GM12878 (cell line): ENCODE results near the gene USH1G. TPM values are rescaled to one million over a fixed set of nuclear protein-coding genes. Genes with fewer than 3 reads are reported as not detected.

Source experiments
- ATAC-seq: fragments of 200-7000 bp; cut with Tn5 transposase; 3 replicates; pipeline ENCODE4 v1.9.1; 2020; ENCODE audit warnings: mild to moderate bottlenecking, moderate library complexity
- BruUV-seq: library from RNA; stranded (reverse); fragments of 400-500 nt; replicated peaks from 2 replicates; lab custom pipeline; 2021; lab: Mats Ljungman, UMichigan
- CTCF ChIA-PET: fragments of 300-600 bp; sonication (Branson Sonifier 250); formaldehyde crosslinking; extraction: SDS; loops from one replicate; lab custom pipeline; 2021; ENCODE audit warnings: inconsistent platforms; lab: Yijun Ruan, JAX
- POLR2A ChIA-PET: fragments of 350-600 bp; formaldehyde crosslinking; extraction: SDS; loops from one replicate; lab custom pipeline; 2021; ENCODE audit warnings: inconsistent platforms; lab: Charles Lee
- RAD21 ChIA-PET: fragments of 300-600 bp; sonication (Branson Sonifier 250); formaldehyde crosslinking; loops from one replicate; lab custom pipeline; 2023; ENCODE audit warnings: antibody characterized with exemption; ENCODE audit not compliant: unreplicated experiment; lab: Charles Lee
- SMC1A ChIA-PET: fragments of 300-600 bp; sonication (Branson Sonifier 250); formaldehyde crosslinking; loops from one replicate; lab custom pipeline; 2023; ENCODE audit not compliant: unreplicated experiment, uncharacterized antibody; lab: Charles Lee
- DNase-seq: peaks from one replicate; pipeline ENCODE4 v3.0.0-alpha.2; 2011; ENCODE audit warnings: low read depth, low spot score
- FAIRE-seq: peaks from 3 replicates; lab custom pipeline; 2011; peaks lifted over from hg19 to GRCh38; lab: Jason Lieb, UNC
- H2AFZ ChIP-seq: 2 replicates; pipeline ENCODE4 v1.6.0; 2011; ENCODE audit warnings: low read depth, low read length, control low read depth; ENCODE audit not compliant: control insufficient read depth
- H3K27ac ChIP-seq: 2 replicates; pipeline ENCODE4 v1.5.1; 2011; ENCODE audit warnings: control low read depth; ENCODE audit not compliant: control insufficient read depth, insufficient read depth
- H3K27me3 ChIP-seq, 2 experiments: replicated peaks in 1 of 2; 2 replicates each; pipeline versions ENCODE4 v1.6.0 to v1.6.1; 2011; ENCODE audit warnings: low read length in 1 of 2; ENCODE audit not compliant: control insufficient read depth in 2 of 2, insufficient read depth in 2 of 2
- H3K36me3 ChIP-seq, 2 experiments: 2 replicates each; pipeline ENCODE4 v1.5.1; 2011; ENCODE audit warnings: low read length in 1 of 2; ENCODE audit not compliant: control insufficient read depth in 2 of 2, insufficient read depth in 2 of 2
- H3K4me1 ChIP-seq: 2 replicates; pipeline ENCODE4 v1.6.1; 2011; ENCODE audit warnings: mild to moderate bottlenecking, low read length, moderate library complexity, mixed read lengths; ENCODE audit not compliant: control insufficient read depth, insufficient read depth
- H3K4me2 ChIP-seq: 2 replicates; pipeline ENCODE4 v1.6.0; 2011; ENCODE audit warnings: control low read depth; ENCODE audit not compliant: control insufficient read depth, insufficient read depth
- H3K4me3 ChIP-seq: fragments of 200-600 bp; sonication (generic); 2 replicates; pipeline ENCODE4 v1.5.1; 2016
- H3K79me2 ChIP-seq: 2 replicates; pipeline ENCODE4 v1.6.0; 2011; ENCODE audit warnings: low read length; ENCODE audit not compliant: control insufficient read depth, insufficient read depth
- H3K9ac ChIP-seq: 2 replicates; pipeline ENCODE4 v1.8.0; 2011; ENCODE audit warnings: low read length, control low read depth, mixed read lengths; ENCODE audit not compliant: control insufficient read depth, insufficient read depth
- H3K9me3 ChIP-seq: replicated peaks from 3 replicates; pipeline ENCODE4 v1.5.1; 2011; ENCODE audit warnings: mild to moderate bottlenecking, low read length; ENCODE audit not compliant: control insufficient read depth, insufficient read depth
- H4K20me1 ChIP-seq: 2 replicates; pipeline ENCODE4 v1.6.0; 2011; ENCODE audit not compliant: control insufficient read depth, insufficient read depth
- ATF2 ChIP-seq: IDR thresholded peaks from 2 replicates; pipeline ENCODE4 v1.6.1; 2012; ENCODE audit warnings: low read length, inconsistent platforms
- IKZF2 ChIP-seq, 2 experiments: fragments of 450-650 bp; IDR thresholded peaks; 2 replicates each; pipeline ENCODE4 v1.6.1; 2017; ENCODE audit warnings: mild to moderate bottlenecking in 2 of 2, moderate library complexity in 2 of 2
- IRF4 ChIP-seq: IDR thresholded peaks from 2 replicates; pipeline ENCODE4 v1.6.1; 2011; ENCODE audit warnings: low read depth, low read length
- MAX ChIP-seq: IDR thresholded peaks from 2 replicates; pipeline ENCODE4 v1.6.1; 2012; ENCODE audit warnings: low read depth, low read length, improper control_type of control experiment
- MTA3 ChIP-seq: IDR thresholded peaks from 2 replicates; pipeline ENCODE4 v1.6.1; 2012; ENCODE audit warnings: low read length, inconsistent platforms, borderline replicate concordance
- MYC ChIP-seq: IDR thresholded peaks from 2 replicates; pipeline ENCODE4 v1.6.1; 2011; ENCODE audit warnings: mild to moderate bottlenecking, low read length, moderate library complexity, inconsistent platforms; ENCODE audit not compliant: insufficient read depth, insufficient replicate concordance, insufficient read length, severe bottlenecking
- NFXL1 ChIP-seq: fragments of 450-650 bp; IDR thresholded peaks from 2 replicates; pipeline ENCODE4 v1.6.1; 2017; ENCODE audit warnings: antibody characterized with exemption, mild to moderate bottlenecking, borderline replicate concordance
- NFYB ChIP-seq: IDR thresholded peaks from 2 replicates; pipeline ENCODE4 v1.6.1; 2011; ENCODE audit warnings: low read depth, mild to moderate bottlenecking, low read length, improper control_type of control experiment, moderate library complexity; ENCODE audit not compliant: insufficient read depth
- WGBS: methylation state at CpG from one replicate; pipeline ENCODE4 v1.1.6; 2016; ENCODE audit warnings: low lambda C conversion rate; ENCODE audit not compliant: insufficient replicate concordance, insufficient coverage; ENCODE audit errors: missing lambda C conversion rate; 5-methylcytosine and 5-hydroxymethylcytosine counted together
- in situ Hi-C: fragments of 300-500 bp; cut with MboI; formaldehyde crosslinking; loops from 9 replicates; pipeline ENCODE4 v1.14.3; 2018; ENCODE audit warnings: mixed read lengths
- intact Hi-C: fragments of 100-400 bp; cut with micrococcal nuclease; formaldehyde crosslinking; loops from one replicate; pipeline ENCODE4 v1.14.2; 2022; ENCODE audit not compliant: unreplicated experiment
- polyA plus RNA-seq, 11 experiments: library from polyadenylated mRNA; depleted of rRNA in 4 of 11; unstranded in 6 of 11; stranded (reverse) in 5 of 11; fragments of >200 nt; fragmentation: Nextera tagmentation in 4 of 11; fragmentation: Illumina TruSeq in 1 of 11; extraction: Ambion mirVana in 4 of 11; extraction: Trizol in 1 of 11; gene quantifications; 1 replicate in 1 of 11; 2 replicates in 10 of 11; pipeline versions ENCODE4 v1.2.1 to v1.2.3, GENCODE V29; 2011 to 2016; ENCODE audit warnings: inconsistent platforms in 2 of 11, missing spikeins in 2 of 11, low read depth in 1 of 11
- total RNA-seq, 4 experiments: library from RNA; depleted of rRNA in 3 of 4; stranded (reverse); fragments of >200 nt in 3 of 4; fragmentation: Illumina TruSeq in 1 of 4; extraction: Trizol in 1 of 4; gene quantifications; 2 replicates each; pipeline versions ENCODE4 v1.2.1 to v1.2.3, GENCODE V29; 2013 to 2021
- TF ChIP-seq, protein P1 (sequence below): fragments of 450-650 bp; IDR thresholded peaks from 2 replicates; pipeline ENCODE4 v1.6.1; 2017; ENCODE audit warnings: mild to moderate bottlenecking, low read depth, inconsistent platforms; ENCODE audit not compliant: poor library complexity, severe bottlenecking

The USH1G gene
- total and polyA plus RNA-seq, 10 of the 15 experiments (the other 5 are each of a cell fraction or from before 2014, with no cell fraction given): 0.05 to 0.62 (median 0.09) TPM; not detected in 7

GRCh38 chr17:74877592-74878548 is 45.2 kb downstream of the USH1G start:
- ChIA-PET POLR2A (interaction anchor here (0.6 to 0.7 kb wide), 2 partner anchors 10 to 159 kb away, joined by 3 read pairs; no protein-coding TSS in a partner anchor), SMC1A (no interaction called here), RAD21 (no interaction called here), CTCF (interaction anchor here (0.9 to 1.3 kb wide), 2 partner anchors 13 to 80 kb away, joined by 3 to 4 read pairs; no protein-coding TSS in a partner anchor)
- no peak overlapping the region for H3K4me3 ChIP-seq
- H3K9me3 ChIP-seq: no peaks in the 10 kb centered on the region
- H2AFZ ChIP-seq: no peak overlapping the region; the same call in 1 of the 2 replicates
- no peak for FAIRE-seq
- no peaks in the 10 kb centered on the region for H4K20me1 ChIP-seq
- BruUV-seq: no TSS peak
- no peak for ATAC-seq
- no peaks in the 10 kb centered on the region for H3K27me3 ChIP-seq
- no peaks in the 10 kb centered on the region for H3K36me3 ChIP-seq
- peaks cover 2% of the 10 kb centered on the region; the same call in 1 of the 2 replicates for H3K79me2 ChIP-seq
- in situ Hi-C loops (no loop called here), intact Hi-C loops (no loop called here)
- no peak overlapping the region for H3K4me2 ChIP-seq
- 21% methylated on average over 19 of the region's 19 CpGs for WGBS
- H3K4me1 ChIP-seq: peaks cover 3% of the 10 kb centered on the region; the same call in 1 of the 2 replicates
- TF ChIP-seq MYC: no peak
- DNase-seq: no peak
- H3K27ac ChIP-seq: no peak overlapping the region
- H3K9ac ChIP-seq: no peak overlapping the region

DNA sequence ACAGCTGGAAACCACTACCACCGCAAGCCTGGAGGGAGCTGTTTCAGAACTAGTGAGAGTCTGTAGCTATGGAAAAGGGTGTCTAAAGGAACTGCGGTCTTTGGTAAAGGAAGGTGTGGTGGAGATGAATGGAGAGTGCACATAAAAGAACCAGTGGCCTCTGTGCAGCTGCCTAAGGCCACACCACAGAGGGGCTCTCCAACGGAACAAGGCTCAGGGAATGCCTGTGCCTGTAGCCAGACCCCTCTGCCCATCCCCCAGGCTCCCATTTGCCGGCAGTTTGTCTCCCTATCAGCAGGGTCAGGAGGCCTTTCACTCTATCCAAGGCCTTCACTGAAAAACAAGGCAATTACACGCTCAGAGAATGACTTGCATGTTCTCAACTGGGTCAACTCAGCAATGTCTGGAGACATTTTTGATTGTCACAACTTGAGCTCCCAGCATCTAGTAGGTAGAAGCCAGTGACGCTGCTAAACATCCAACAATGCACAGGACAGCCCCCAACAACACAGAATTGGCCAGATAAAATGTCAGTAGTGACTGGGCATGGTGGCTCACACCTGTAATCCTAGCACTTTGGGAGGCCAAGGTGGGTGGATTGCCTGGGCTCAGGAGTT is 47.0 kb downstream of the USH1G start:
- no peak for FAIRE-seq
- H4K20me1 ChIP-seq: no peaks in the 10 kb centered on the region
- POLR2A ChIA-PET: interaction anchor here (0.6 kb wide), 1 partner anchor 375 kb away, joined by 6 read pairs; no protein-coding TSS in a partner anchor
- no peak for ATAC-seq
- no peak overlapping the region for H3K4me2 ChIP-seq
- H3K9ac ChIP-seq: no peak overlapping the region
- RAD21 ChIA-PET: interaction anchor here (0.7 kb wide), 1 partner anchor 85 kb away, joined by 3 read pairs; no protein-coding TSS in a partner anchor
- intact Hi-C loops: no loop called here
- no TSS peak for BruUV-seq
- in situ Hi-C loops: no loop called here
- CTCF ChIA-PET: interaction anchor here (1.5 to 4.5 kb wide), 2 partner anchors 14 to 84 kb away, joined by 3 to 20 read pairs; no protein-coding TSS in a partner anchor
- peaks cover 13% of the 10 kb centered on the region for H3K4me1 ChIP-seq
- no peaks in the 10 kb centered on the region for H3K9me3 ChIP-seq
- H3K79me2 ChIP-seq: peaks cover 16% of the 10 kb centered on the region
- no peaks in the 10 kb centered on the region; a peak in 1 of 4 replicates for H3K36me3 ChIP-seq
- H3K4me3 ChIP-seq: no peak overlapping the region
- no peak overlapping the region for H3K27ac ChIP-seq
- no peaks in the 10 kb centered on the region for H3K27me3 ChIP-seq
- SMC1A ChIA-PET: interaction anchor here (0.9 kb wide), 1 partner anchor 85 kb away, joined by 4 read pairs; no protein-coding TSS in a partner anchor
- H2AFZ ChIP-seq: no peak overlapping the region
- DNase-seq: no peak
- 63% methylated on average over 6 of the region's 6 CpGs for WGBS
- no peak for TF ChIP-seq NFXL1
- no peak for TF ChIP-seq MTA3
- no peak for TF ChIP-seq MAX
- no peak for TF ChIP-seq ATF2
- TF ChIP-seq, protein P1, sequence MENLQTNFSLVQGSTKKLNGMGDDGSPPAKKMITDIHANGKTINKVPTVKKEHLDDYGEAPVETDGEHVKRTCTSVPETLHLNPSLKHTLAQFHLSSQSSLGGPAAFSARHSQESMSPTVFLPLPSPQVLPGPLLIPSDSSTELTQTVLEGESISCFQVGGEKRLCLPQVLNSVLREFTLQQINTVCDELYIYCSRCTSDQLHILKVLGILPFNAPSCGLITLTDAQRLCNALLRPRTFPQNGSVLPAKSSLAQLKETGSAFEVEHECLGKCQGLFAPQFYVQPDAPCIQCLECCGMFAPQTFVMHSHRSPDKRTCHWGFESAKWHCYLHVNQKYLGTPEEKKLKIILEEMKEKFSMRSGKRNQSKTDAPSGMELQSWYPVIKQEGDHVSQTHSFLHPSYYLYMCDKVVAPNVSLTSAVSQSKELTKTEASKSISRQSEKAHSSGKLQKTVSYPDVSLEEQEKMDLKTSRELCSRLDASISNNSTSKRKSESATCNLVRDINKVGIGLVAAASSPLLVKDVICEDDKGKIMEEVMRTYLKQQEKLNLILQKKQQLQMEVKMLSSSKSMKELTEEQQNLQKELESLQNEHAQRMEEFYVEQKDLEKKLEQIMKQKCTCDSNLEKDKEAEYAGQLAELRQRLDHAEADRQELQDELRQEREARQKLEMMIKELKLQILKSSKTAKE: no peak
- no peak for TF ChIP-seq IRF4
- TF ChIP-seq IKZF2 (IDR thresholded peaks at IDR 0.05): no peak
- no peak for TF ChIP-seq NFYB
